GM18909 (cell line): ENCODE measurements around the gene MYO16.

Source experiments
- ATAC-seq: cut with Tn5 transposase; IDR thresholded peaks from one replicate; pipeline ENCODE4 v1.9.1; 2021; ENCODE audit warnings: mild to moderate bottlenecking; ENCODE audit not compliant: unreplicated experiment, poor library complexity

The MYO16 gene

DNA sequence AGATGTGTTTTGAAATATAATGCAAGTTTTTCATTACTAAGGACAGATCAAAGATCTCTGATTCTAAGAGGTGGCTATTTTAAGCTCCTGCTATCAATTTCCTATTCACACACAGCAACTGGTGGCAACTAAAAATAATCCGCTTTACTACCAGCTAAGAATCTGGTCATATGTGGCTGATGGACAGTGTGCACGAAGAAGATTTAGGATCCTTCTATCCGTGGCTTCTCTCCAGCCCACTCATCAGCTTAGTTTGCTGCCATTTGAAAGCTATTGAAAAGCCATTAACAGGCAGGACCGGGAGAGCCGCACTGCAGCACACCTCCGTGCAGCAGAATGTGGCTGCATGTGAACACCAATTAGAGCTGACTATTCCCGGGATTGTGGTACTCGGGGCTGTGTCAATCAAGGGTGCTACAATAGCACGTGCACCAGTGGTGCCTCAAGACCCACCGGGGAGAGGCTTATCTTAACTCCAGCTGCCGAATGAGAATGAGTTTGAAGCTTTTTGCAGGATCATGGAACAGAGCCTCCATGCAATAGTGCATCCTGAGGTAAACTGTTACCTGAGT, at the start of gene MYO16:
Gene MYO16 (plus strand): TSS at position 431 of the 572 bp plus-strand sequence. CDS start 234 bp downstream, outside the sequence.
- no peak for ATAC-seq

DNA sequence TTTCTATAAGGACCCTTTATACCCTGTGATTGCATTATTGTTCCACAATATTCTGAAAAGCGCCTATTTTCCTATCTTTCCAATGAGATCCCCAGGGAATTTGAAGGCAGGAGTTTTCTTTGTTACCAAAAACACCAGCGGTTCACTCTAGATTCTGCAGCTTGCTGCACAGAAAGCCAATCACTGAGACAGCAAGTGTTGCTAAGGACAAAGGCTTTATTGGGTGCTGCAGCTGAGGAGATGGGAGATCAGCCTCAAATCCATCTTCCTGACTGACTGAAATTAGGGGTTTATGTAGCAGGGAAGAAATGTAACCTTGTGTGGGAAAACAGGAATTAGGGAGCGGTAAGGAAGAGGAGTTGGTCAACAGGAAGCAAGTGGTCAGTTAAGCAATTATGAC, 42.6 kb upstream of the MYO16 start:
- ATAC-seq: no peak

DNA sequence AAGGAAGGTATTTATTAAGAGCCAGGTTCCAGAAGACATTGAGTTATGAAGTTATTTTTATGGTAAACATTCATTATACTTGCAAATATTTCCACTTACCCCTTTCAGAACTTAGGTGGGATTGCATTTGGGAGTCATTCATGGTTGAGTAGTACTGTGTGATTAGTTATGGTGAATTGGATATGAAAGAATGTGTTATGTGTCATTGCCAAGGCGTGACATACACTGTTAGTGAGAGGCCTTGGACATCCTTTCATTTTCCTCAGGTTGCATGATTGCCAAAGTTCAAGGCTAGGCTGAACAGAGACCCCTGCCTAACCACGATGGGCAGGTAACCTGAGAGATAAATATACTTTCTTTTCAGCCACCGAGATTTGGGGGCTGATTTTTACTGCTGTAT, 40.9 kb upstream of the MYO16 start:
- no peak for ATAC-seq

DNA sequence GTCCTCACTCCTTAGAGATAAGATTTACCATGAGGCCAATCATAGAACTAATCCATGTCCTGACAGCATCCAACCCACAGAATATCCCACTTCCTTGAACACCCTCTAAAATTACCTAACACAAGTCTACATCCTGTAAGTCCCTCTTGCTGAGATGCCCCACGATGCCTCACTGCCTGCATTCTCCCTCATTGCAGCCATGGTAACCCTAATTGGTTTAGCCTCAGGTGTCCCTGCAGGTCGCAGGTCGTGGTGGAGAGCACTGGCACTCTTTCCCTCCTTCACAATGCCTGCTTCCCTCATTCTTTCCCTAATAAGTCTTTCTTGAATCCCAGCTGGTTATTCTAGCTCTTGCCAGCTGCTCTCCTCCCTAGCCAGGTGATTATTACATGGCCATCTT, 35.3 kb upstream of the MYO16 start:
- ATAC-seq: no peak

DNA sequence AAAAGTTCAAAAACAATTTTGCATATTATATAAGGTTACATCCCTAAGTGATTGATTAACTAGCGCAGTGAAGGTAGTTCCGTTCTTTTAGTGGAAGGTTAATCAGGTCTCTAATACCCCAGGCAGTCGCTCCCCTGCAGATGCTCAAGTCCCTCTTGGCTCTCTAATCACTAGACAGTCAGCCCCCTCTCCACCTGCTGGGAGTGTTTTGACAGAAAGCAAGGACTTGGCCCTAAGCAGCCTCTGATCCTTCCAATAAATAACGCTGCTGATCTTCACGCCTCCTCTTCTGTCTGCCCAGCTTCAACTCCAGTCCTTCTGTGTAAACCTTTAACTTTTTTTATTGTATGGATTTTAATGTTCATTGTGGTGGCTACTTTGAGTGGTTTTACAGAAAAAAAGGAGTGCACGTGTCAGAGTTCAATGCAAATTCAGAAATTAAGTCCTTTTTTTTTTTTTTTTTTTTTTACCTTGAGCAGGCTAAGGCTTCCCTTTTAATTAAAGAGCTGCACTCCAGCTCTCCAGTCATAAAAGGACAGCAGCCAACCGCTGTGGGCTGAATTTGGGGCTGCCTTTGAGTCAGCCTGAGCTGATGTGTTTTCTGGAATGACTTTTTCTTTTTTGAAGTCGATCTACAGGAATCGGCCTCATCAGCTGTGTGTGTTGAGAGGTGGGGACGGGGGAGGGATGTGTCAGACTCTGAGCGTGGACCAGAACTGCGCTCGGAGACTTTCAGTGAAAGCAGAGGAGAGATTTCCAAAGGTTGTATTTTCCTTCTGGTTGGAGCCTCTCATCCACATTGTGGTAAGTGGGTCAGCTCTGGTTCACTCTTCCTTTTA, 33.8 kb upstream of the MYO16 start:
- no peak for ATAC-seq

DNA sequence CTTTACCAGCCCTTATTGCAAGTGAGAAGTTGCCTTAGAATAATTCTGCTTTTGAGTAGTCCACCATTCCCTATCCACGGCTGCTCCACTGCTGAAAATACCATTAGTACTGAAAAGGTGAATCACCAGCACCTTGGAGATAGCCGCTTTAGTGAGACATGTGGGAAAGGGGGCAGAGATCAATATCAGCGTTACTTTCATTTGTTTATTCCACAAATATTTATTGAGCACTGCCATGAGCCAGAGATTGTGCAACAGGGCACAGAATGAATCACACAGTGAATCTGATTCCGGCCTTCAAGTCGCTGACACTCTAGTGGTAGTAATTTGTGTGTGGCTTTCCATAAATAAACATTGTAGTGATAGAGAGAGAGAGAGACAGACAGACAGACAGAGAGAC, 31.5 kb upstream of the MYO16 start:
- ATAC-seq: no peak

DNA sequence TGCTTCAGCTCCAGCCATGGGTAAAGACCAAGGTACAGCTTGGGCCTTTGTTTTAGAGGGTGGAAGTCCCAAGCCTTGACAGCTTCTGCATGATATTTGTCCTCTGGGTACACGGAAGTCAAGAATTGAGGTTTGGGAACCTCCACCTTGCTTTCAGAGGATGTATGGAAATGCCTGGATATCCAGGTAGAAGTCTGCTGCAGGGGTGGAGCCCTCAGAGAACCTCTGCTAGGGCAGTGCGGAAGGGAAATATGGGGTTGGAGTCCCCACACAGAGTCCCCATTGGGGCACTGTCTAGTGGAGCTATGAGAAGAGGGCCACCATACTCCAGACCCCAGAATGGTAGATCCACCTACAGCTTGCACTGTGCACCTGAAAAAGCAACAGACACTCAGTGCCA, 23.0 kb upstream of the MYO16 start:
- no peak for ATAC-seq

DNA sequence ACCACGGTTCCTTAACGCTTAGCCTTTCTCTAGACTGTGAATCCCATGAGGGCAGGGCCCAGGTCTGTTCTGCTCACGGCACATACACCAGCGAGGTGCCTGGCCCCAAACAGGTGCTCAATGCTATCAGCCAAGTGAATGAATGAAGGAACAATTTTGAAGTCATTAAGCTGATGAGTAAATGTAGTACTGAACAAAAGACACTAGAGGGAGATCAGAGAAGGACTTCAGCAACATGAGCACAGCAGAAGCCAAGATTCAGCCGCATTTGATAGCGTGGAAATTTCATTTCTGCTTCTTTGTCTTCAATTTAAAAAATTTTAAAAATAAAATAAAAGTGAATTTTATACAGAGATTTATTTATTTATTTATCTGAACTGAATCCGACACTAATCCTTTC, 20.1 kb upstream of the MYO16 start:
- ATAC-seq: no peak

DNA sequence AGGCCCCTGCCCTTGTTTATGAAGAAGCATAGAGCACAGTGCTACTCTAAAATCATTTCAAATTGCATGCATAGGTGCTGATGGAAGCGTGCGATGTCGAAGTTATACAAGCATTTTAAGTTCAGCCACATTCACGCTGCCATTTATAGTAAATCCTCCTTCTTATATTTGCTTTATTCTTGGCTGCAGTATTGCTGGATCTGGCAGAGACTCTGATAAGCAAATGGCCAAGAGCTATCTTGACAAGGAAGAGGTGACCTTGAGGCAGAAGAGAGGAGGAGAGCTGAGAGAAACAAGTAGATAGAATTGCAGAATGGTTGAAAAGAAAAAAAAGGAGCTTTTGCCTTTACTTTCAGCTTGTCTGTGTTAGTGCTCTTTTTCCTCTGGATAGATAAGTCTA, 18.9 kb upstream of the MYO16 start:
- no peak for ATAC-seq

DNA sequence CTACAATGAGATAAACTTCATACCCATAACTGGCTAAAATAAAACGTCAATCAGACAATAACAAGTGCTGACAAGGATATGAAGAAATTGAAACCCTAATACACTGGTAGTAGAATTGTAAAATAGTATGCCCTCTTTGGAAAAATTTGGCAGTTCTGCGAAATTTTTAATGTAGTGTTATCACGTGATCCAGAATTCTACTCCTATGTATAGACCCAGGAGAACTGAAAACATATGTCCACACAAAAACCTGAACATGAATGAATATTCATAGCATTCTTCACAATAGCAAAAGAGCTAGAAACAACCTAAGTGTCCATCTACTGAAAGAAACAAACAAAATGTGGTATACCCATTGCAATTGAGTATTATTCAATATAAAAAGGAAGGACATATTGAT, 14.2 kb upstream of the MYO16 start:
- no peak for ATAC-seq

DNA sequence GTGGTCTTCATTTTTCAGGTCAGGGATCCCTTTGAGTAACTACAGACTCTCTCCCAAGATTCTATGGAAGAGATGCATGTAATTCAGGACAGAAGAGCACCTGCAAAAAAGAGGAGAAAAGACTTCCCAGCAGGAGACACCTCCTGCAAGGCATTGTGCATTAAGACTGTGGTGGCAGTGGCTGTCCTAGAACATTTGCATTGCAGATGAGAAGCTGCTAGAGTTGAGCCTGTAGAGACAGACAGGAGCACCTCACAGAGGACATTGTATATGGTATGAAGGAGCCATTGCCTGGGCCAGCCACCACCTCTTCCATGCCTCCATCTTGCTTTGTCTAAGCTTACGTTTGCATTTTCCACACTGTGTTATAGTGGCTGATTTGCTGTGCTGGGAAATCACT, 11.2 kb upstream of the MYO16 start:
- ATAC-seq: no peak

DNA sequence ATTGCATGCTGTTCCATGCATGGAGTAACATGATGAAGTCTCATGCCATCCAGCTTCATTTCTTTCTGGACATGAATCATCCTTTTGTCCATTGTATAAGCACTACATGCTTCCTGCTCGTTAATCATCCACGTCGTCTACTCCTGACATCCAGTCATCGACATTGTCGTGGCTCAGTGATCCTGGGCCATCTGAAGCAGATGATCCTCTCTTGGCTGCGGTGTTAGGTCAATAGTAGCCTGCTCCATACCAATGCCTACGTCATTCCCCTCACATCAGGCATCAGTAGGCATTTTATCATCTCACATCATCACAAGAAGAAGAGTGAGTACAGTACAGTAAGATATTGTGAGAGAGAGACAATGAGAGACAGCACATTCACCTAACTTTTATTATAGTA, 7.9 kb upstream of the MYO16 start:
- ATAC-seq: no peak

DNA sequence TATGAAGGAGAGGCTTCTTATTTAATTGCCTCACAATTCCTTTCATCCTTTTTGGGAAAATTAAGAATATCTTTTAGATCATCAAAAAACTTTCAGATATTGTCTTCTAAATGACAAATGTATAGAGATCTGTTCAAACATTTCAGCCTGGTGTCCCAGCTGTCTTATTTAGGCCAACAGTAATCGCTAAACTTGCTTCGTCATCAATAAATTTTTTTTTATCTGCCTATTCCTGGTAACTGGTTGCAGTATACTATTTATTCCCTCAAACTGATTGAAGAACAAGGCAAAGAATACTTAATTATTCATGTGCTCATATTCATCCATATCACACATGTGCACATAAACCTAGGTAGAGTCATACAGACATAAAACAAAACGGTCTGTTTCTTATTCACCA, 5.3 kb upstream of the MYO16 start:
- no peak for ATAC-seq

DNA sequence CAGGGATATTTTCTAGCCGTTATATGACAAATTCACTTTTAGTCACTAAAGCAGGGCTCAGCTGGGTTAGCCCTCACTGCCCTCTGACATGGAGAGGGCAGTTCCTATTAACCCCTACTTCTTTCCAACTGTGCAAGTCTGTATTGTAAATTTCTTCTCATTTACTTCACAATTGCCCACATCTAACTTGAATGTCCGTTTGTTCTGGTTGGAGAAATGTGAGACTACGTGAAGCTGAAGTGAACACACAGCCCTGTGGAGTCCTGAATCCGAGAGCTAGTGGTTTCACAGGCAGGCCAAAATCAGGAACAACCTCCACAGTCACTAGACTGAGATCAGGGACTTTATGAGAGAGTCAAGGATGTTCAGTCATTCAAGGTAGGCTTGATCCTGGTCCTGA, 4.4 kb upstream of the MYO16 start:
- no peak for ATAC-seq

DNA sequence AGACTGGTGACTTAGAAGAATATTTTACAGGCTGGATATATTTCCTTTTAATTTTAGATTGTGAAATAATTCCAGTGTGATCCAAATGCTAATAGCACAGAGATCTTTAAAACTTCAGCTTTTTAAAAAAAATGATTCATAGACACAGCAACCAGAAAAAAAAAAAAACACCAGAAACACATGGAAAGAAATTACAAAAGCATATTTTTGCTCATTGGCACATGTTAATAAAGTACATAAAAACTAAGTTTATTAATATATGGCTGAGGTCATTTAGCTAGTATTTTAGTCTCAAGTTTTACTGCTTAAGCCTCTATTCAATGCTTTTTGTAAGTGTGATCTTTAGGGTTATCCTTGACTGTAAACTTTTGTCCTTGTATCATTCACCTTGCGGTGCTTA, 577 bp downstream of the MYO16 start:
- ATAC-seq: no peak

DNA sequence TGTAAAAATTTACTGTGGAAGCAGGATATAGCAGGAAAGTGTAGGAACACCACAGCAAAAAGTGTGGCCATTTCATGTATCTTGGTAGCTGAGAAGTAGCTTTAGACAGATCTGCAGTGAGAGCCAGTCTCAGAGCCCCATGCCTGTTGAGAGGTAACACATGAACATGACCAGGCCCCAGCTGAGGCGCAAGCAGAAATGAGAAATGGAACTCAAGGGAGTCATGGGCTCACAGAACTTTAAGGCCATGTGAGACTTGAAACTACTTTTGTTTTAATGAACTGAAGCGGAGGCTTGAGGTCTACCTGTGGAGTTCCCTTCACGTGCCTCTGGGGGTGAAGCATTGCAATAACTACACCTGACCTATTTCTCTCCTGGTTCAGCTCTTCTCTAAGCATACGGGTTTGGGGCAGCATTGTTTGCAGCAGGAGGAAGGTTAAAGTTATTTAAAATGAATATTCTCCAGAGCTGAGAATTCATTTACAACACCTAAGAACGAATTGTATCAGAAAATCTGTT, 3.3 kb downstream of the MYO16 start:
- ATAC-seq: no peak

DNA sequence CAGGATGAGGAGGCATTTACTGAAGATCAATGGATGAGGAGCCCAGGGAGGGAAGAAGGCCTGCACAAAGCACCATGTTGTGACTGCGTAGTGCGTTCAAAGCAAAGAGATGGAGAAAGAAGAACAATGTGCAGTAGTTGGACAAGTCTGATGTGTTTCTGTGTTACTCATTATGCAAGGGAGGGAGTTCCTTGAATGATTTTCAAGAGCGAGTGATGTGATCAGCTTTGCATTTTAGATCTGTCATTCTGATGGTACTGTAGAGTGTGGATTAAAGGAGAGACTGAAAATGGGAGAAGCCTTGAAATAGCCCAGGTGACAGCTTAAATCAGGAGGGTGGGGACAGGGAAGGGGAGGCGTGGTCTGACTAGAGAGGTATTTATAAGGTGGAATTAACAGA, 9.5 kb downstream of the MYO16 start:
- ATAC-seq: no peak

DNA sequence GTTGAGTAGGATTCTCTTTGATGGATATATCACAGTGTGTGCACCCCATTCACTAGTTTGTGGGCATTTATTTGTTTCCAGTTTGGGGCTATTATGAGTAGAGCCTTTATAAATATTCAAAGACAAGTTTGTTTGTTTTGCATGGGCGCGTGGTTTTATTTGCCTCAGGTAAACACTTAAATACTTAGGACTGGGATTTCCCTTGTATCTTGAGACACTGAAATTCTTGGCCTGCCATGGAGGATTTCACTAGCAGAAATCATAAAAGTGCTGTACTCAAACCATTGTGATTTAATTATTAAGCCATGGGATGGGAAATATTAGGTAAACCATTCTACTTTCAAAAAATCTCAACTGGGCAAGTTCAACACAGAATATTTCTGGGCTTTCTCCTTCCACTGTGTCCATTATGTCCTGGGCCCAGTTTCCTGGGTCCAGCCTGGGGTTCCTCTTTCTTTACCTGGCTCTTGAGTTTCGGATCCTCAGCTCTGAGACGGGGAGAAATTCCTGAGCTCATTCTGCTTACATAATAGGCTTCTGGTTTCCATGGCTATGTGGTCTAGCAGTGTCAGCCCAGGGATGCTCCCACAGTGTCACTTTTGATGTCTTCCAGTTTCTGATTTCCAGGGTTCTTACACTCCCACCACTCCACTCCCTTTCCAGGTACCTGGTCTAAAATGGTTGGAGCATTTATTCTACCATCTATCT, 14.4 kb downstream of the MYO16 start:
- ATAC-seq: no peak

DNA sequence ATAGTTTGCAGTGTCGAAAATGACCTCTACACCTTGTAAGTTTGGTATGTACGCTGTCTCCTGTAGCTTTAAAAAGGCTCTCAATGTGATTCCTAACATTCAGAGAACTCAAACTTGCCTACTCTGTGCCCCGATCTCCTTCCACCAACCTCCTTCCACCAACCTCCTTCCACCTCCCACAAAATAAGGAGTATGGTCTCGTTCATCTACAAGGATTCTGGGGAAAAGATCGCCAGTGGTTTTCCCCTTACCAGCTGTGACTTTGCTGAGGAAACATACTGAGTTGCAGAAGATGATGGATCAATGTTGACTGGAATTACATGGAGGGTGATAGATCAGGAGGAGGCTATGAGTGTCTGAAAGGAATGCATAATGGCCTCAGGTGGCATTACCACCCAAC, 16.0 kb downstream of the MYO16 start:
- no peak for ATAC-seq

DNA sequence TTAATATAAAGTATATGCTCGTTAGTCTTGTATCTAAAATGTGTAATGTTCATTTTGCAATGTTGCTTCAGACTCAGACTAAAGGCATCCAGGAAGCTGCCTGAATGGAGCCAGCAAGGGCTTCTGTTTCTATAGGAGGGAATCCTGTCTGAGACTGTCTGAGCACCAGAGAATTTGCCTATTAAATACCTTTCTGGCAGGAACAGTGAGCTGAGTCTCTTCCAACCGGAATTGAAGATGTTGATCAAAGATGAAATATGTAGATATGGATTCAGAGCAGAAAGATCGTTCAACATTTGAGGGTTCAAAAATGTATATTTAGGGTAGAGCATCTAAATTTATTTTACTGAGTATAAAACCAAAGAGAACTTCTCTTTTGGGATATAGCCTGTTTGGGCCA, 20.9 kb downstream of the MYO16 start:
- no peak for ATAC-seq

DNA sequence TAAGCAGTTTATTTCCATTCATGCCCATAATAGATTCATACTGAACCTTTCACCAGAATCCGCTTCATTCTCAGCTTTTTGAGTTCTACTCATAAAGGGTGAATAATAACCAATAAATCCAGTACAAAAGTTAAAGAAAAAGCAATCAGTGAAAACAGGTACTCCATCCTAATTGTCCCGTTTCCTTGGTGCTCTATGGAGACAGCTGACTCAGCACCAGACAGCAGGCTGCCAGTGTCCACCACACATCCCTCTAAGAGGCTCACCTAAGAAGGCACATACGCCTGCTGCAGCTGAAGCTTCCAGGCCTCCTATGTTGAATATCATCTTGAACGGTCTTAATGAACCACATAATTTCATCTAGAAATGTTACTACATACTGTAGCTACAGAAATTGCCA, 27.3 kb downstream of the MYO16 start:
- ATAC-seq: no peak
